ENCODE results near the gene DMBX1.

DNA sequence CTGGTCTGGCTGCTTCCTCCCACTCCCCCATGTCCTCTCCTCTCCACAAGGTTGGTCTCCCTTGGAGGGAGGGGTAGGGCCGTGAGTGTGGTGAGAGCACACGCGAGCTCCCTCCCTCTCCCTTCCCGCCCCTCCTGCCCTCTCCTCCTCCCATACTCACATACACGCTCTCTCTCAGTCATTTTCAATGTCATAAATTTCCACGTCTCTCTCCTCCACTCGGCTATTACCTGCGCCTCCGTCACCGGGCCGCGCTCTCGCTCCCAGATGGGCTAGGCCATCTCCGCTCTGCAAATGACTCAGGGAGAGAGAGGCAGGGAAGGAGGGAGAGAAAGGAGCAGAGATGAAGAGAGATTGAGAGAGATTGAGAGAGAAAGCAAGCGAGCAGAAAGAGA, 36.7 kb upstream of the DMBX1 start:
- TF ChIP-seq, protein P1, sequence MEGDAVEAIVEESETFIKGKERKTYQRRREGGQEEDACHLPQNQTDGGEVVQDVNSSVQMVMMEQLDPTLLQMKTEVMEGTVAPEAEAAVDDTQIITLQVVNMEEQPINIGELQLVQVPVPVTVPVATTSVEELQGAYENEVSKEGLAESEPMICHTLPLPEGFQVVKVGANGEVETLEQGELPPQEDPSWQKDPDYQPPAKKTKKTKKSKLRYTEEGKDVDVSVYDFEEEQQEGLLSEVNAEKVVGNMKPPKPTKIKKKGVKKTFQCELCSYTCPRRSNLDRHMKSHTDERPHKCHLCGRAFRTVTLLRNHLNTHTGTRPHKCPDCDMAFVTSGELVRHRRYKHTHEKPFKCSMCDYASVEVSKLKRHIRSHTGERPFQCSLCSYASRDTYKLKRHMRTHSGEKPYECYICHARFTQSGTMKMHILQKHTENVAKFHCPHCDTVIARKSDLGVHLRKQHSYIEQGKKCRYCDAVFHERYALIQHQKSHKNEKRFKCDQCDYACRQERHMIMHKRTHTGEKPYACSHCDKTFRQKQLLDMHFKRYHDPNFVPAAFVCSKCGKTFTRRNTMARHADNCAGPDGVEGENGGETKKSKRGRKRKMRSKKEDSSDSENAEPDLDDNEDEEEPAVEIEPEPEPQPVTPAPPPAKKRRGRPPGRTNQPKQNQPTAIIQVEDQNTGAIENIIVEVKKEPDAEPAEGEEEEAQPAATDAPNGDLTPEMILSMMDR (IDR thresholded peaks at IDR 0.05; ENCODE audit: borderline replicate concordance, extremely low read depth, low read length, poor library complexity, severe bottlenecking): no peak
- TF ChIP-seq EZH2 (IDR thresholded peaks at IDR 0.05; ENCODE audit: borderline replicate concordance, low read depth, low read length, severe bottlenecking): no peak
